Measurements from ENCODE around the gene ZC3H18. TPM values are rescaled to one million over a fixed set of nuclear protein-coding genes. Genes with fewer than 3 reads are reported as not detected.

Gene ZC3H18
- total RNA-seq, 1 experiment from 2014 or later: 57.8 TPM

- ATAC-seq (no peak), DNase-seq (ENCODE audit: low read depth, low spot score) (no peak)
- RAD21 ChIA-PET (ENCODE audit: low non-redundant PET in 1 of 2, low total read pairs in 2 of 2, uncharacterized antibody in 2 of 2, unreplicated experiment in 2 of 2): no interaction called here
- Histone ChIP-seq H4K20me1 (ENCODE audit: insufficient read depth) (no peaks in the 10 kb centered on the region), H3K9me3 (ENCODE audit: control insufficient read depth in 1 of 2, insufficient read depth in 1 of 2, low read depth in 1 of 2, low read length in 2 of 2) (no peaks in the 10 kb centered on the region), H3K9ac (ENCODE audit: low read length) (no peak overlapping the region), H3K36me3 (ENCODE audit: control insufficient read depth in 1 of 2, insufficient read depth in 2 of 2, low read length in 2 of 2) (peaks cover 33 to 51% of the 10 kb centered on the region in 2 experiments; a peak in 3 of 4 replicates), H2AFZ (ENCODE audit: low read depth, low read length, poor library complexity, severe bottlenecking) (no peak overlapping the region), H3K4me1 (ENCODE audit: control insufficient read depth in 1 of 2, insufficient read depth in 2 of 2, low read length in 2 of 2) (no peaks in the 10 kb centered on the region), H3K4me3 (replicated peaks in 1 of 2; ENCODE audit: low read depth in 1 of 2, low read length in 2 of 2) (no peak overlapping the region), H3K4me2 (ENCODE audit: low read length) (no peak overlapping the region), H3K27ac (ENCODE audit: low read depth, low read length) (no peak overlapping the region), H3K79me2 (ENCODE audit: insufficient read depth, low read length) (peaks cover 27% of the 10 kb centered on the region; the same call in 1 of the 2 replicates), H3K9me2 (ENCODE audit: insufficient read depth) (no peaks in the 10 kb centered on the region), H3K27me3 (ENCODE audit: insufficient read depth, low read length) (no peaks in the 10 kb centered on the region)
- TF ChIP-seq CTCF (IDR thresholded peaks at IDR 0.05 in 2 of 3, conservative IDR thresholded peaks at IDR 0.05 in 1 of 3; ENCODE audit: borderline replicate concordance in 1 of 3, insufficient read depth in 1 of 3, low read depth in 2 of 3, low read length in 2 of 3) (no peak), REST (IDR thresholded peaks at IDR 0.05; ENCODE audit: low read depth) (no peak), SIN3A (IDR thresholded peaks at IDR 0.05; ENCODE audit: low read depth) (no peak), EZH2phosphoT487 (IDR thresholded peaks at IDR 0.05; ENCODE audit: borderline replicate concordance) (no peak), ZNF274 (IDR thresholded peaks at IDR 0.05; ENCODE audit: low read depth, low read length) (no peak), ELF1 (IDR thresholded peaks at IDR 0.05; ENCODE audit: borderline replicate concordance, low read depth) (no peak), ZFX (IDR thresholded peaks at IDR 0.05) (no peak), SRF (IDR thresholded peaks at IDR 0.05; ENCODE audit: low read depth) (no peak)
- intact Hi-C loops (cut with micrococcal nuclease): no loop called here
- CTCF ChIA-PET: no interaction called here
- no TSS peak for BruUV-seq (replicated peaks)
- POLR2A ChIA-PET: no interaction called here
These were observed 35.3 kb downstream of the ZC3H18 start for GRCh38 chr16:88605186-88606147.
